A673 (cell line): ENCODE results near the gene PTPN11. TPM values are rescaled to one million over a fixed set of nuclear protein-coding genes. Genes with fewer than 3 reads are reported as not detected.
A peak's percentile ranks its signal among the peaks of the same experiment; 100 is the strongest.

Experiments used
- BruUV-seq: library from RNA; stranded (reverse); fragments of 400-500 nt; replicated peaks from 2 replicates; lab custom pipeline; 2021; lab: Mats Ljungman, UMichigan
- CTCF ChIA-PET: fragments of 300-600 bp; sonication (Branson Sonifier 250); formaldehyde crosslinking; loops from one replicate; lab custom pipeline; 2022; ENCODE audit warnings: antibody characterized with exemption; lab: Charles Lee
- POLR2A ChIA-PET: fragments of 300-600 bp; sonication (Branson Sonifier 250); formaldehyde crosslinking; loops from one replicate; lab custom pipeline; 2022; ENCODE audit warnings: antibody characterized with exemption; ENCODE audit not compliant: low non-redundant PET; lab: Charles Lee
- DNase-seq: peaks from one replicate; pipeline ENCODE4 v3.0.0-alpha.2; 2015; ENCODE audit warnings: low spot score
- H3K27ac ChIP-seq: fragments of 200-600 bp; sonication (generic); 2 replicates; pipeline ENCODE4 v1.5.1; 2016; ENCODE audit warnings: mixed run types, low read depth, mild to moderate bottlenecking, mixed read lengths, antibody characterized with exemption, low read length; ENCODE audit not compliant: poor library complexity, severe bottlenecking
- H3K27me3 ChIP-seq: fragments of 200-600 bp; sonication (generic); replicated peaks from 2 replicates; pipeline ENCODE4 v1.6.1; 2017; ENCODE audit warnings: mixed run types, low read depth, mild to moderate bottlenecking, mixed read lengths, antibody characterized with exemption, low read length; ENCODE audit not compliant: insufficient read depth, poor library complexity
- H3K36me3 ChIP-seq: fragments of 200-600 bp; sonication (generic); 2 replicates; pipeline ENCODE4 v1.6.1; 2016; ENCODE audit warnings: mixed run types, mild to moderate bottlenecking, mixed read lengths, antibody characterized with exemption, low read length; ENCODE audit not compliant: insufficient read depth, poor library complexity, severe bottlenecking
- H3K4me1 ChIP-seq: fragments of 200-600 bp; sonication (generic); 2 replicates; pipeline ENCODE4 v1.6.1; 2017; ENCODE audit warnings: mixed run types, mild to moderate bottlenecking, mixed read lengths, antibody characterized with exemption, low read length; ENCODE audit not compliant: insufficient read depth, poor library complexity, severe bottlenecking
- H3K4me3 ChIP-seq: fragments of 200-600 bp; sonication (generic); 2 replicates; pipeline ENCODE4 v1.5.1; 2016; ENCODE audit warnings: low read depth, mixed run types, mild to moderate bottlenecking, mixed read lengths, low read length; ENCODE audit not compliant: poor library complexity, severe bottlenecking
- H3K9me3 ChIP-seq: fragments of 200-600 bp; sonication (generic); 2 replicates; pipeline ENCODE4 v1.6.1; 2016; ENCODE audit warnings: mixed run types, low read depth, mild to moderate bottlenecking, mixed read lengths, antibody characterized with exemption, low read length; ENCODE audit not compliant: poor library complexity, severe bottlenecking
- EZH2 ChIP-seq: fragments of 200-600 bp; sonication (generic); IDR thresholded peaks from 2 replicates; pipeline ENCODE4 v1.6.1; 2017; ENCODE audit warnings: borderline replicate concordance, low read depth, mild to moderate bottlenecking, mixed read lengths, antibody characterized with exemption, low read length; ENCODE audit not compliant: poor library complexity, severe bottlenecking
- intact Hi-C: fragments of 100-400 bp; cut with micrococcal nuclease; formaldehyde crosslinking; loops from one replicate; pipeline ENCODE4 v1.10.0; 2022; ENCODE audit not compliant: unreplicated experiment
- total RNA-seq: library from RNA; stranded (reverse); gene quantifications from 2 replicates; pipeline ENCODE4 v1.2.3, GENCODE V29; 2021
- TF ChIP-seq, protein P1 (sequence below): fragments of 300-800, 200-600 bp; sonication (generic); conservative IDR thresholded peaks from 2 replicates; pipeline ENCODE4 v1.5.1; 2017; ENCODE audit warnings: low read depth, mild to moderate bottlenecking, antibody characterized with exemption, low read length, moderate library complexity, mixed read lengths

PTPN11 gene
- total RNA-seq, 1 experiment from 2014 or later, result 158 TPM

DNA sequence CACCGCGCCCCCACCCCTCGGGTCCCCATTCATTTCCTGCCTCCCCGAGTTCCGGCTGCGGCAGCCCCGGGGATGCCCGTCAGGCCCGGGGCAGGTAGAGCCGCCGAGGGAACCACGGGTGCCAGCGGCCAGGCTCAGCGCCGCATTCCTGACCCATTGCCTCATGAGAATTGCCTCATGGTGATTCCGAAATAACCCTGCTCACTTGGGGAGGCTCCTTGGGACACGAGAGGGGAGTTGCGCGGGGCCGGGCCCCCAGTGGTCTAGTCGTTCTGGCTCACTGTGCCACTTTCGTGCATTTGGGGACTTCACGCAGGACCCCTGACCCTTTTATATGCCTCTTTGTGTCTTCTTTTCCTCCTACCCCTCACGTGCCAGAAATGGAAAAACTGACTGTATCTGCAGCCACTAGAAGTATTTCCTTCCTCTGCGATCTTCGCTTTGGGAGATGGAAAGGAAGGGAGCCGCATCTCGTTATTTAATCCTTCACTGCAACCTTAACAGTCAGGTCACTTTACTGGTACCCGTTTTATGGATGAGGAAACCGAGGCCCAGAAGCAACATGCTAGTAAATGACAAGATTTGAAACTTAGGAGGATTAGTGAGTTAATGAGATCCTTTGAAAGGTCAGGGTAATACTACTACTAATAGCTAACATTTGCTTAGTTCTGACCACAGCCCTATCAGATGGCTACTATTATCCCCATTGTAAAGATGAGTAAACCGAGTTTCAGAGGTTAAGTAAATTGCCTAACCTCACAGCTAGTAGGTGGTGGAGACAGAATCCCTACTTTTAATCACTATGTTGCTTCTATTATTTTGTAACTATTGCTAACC lies 768 bp downstream of the PTPN11 start:
- TF ChIP-seq, protein P1, sequence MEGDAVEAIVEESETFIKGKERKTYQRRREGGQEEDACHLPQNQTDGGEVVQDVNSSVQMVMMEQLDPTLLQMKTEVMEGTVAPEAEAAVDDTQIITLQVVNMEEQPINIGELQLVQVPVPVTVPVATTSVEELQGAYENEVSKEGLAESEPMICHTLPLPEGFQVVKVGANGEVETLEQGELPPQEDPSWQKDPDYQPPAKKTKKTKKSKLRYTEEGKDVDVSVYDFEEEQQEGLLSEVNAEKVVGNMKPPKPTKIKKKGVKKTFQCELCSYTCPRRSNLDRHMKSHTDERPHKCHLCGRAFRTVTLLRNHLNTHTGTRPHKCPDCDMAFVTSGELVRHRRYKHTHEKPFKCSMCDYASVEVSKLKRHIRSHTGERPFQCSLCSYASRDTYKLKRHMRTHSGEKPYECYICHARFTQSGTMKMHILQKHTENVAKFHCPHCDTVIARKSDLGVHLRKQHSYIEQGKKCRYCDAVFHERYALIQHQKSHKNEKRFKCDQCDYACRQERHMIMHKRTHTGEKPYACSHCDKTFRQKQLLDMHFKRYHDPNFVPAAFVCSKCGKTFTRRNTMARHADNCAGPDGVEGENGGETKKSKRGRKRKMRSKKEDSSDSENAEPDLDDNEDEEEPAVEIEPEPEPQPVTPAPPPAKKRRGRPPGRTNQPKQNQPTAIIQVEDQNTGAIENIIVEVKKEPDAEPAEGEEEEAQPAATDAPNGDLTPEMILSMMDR, result no peak
- TF ChIP-seq EZH2, result no peak
- intact Hi-C loops, result loop anchor here (10.0 kb wide), 1 partner anchor 595 kb away; no protein-coding TSS in a partner anchor
- Histone ChIP-seq H3K36me3 (no peaks in the 10 kb centered on the region), H3K27ac (peak overlapping the region; percentile 93), H3K9me3 (no peaks in the 10 kb centered on the region), H3K27me3 (no peaks in the 10 kb centered on the region), H3K4me1 (peaks cover 9% of the 10 kb centered on the region), H3K4me3 (peak overlapping the region; percentile 100)
- POLR2A ChIA-PET, result no interaction called here
- peak; percentile 60 for DNase-seq
- TSS peak; percentile 47 for BruUV-seq
- CTCF ChIA-PET, result no interaction called here

DNA sequence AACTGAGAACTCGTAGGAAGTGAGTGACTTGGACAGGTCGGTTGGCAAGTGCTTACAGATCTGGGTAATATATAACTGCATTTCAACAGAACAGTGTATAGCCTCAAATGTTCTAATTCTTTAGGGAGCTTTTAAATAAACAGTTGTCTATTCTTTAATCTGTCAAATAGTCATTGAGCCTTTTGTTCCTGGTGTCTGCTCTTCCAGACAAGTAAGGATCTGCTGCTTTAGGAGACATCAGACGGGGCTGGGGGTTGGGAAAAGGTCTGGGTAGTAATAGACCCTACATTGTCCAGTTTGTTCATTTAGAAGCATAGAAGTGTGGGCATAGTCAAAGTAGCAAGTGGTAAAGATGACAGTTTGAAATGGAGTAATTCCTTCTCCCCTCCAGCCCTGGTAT lies 2.0 kb downstream of the PTPN11 start:
- peaks cover 9% of the 10 kb centered on the region for H3K4me1 ChIP-seq
- DNase-seq, result no peak
- H3K27me3 ChIP-seq, result no peaks in the 10 kb centered on the region
- H3K27ac ChIP-seq, result no peak overlapping the region
- no peaks in the 10 kb centered on the region for H3K9me3 ChIP-seq
- ChIA-PET CTCF (no interaction called here), POLR2A (no interaction called here)
- BruUV-seq, result no TSS peak
- intact Hi-C loops, result no loop called here
- H3K36me3 ChIP-seq, result no peaks in the 10 kb centered on the region
- TF ChIP-seq EZH2, result no peak
- TF ChIP-seq, protein P1, result no peak
- no peak overlapping the region for H3K4me3 ChIP-seq

DNA sequence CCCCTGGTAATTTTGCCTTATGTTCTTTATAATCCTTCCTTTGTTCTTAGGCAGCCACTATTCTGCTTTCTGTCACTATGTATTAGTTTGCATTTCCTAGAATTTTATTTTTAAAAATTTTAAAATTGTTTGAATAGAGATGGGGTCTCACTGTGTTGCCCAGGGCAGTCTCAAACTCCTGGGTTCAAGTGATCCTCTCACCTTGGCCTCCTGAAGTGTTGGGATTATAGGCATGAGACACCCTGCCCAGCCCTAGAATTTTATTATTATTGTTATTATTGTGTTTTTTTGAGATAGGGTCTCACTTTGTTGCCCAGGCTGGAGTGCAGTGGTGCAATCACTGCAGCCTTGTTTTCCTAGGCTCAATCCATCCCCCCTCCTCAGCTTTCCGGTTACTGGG lies 2.6 kb downstream of the PTPN11 start:
- intact Hi-C loops, result no loop called here
- POLR2A ChIA-PET, result no interaction called here

More for the DNA sequence above, 2.6 kb downstream of the PTPN11 start:
- CTCF ChIA-PET, result no interaction called here
- H3K27me3 ChIP-seq, result no peaks in the 10 kb centered on the region
- BruUV-seq, result no TSS peak
- no peak for DNase-seq
- H3K9me3 ChIP-seq, result no peaks in the 10 kb centered on the region
- H3K36me3 ChIP-seq, result no peaks in the 10 kb centered on the region
- no peak overlapping the region for H3K4me3 ChIP-seq
- no peak for TF ChIP-seq EZH2
- TF ChIP-seq, protein P1, result no peak
- peaks cover 9% of the 10 kb centered on the region for H3K4me1 ChIP-seq
- no peak overlapping the region for H3K27ac ChIP-seq
